B cell (primary cell): ENCODE measurements around the gene QRSL1. TPM values are rescaled to one million over a fixed set of nuclear protein-coding genes. Genes with fewer than 3 reads are reported as not detected.

Source experiments
- ATAC-seq: fragments of 200-7000 bp; cut with Tn5 transposase; one replicate; pipeline ENCODE4 v1.10.0; 2021; ENCODE audit warnings: low read depth, mild to moderate bottlenecking, moderate number of reproducible peaks, moderate library complexity
- CTCF ChIA-PET: fragments of 350-600 bp; sonication (Branson Sonifier 250); formaldehyde crosslinking; loops from one replicate; lab custom pipeline; 2021; ENCODE audit warnings: antibody characterized with exemption, inconsistent platforms; lab: Charles Lee
- POLR2A ChIA-PET: fragments of 350-600 bp; sonication (Branson Sonifier 250); formaldehyde crosslinking; loops from one replicate; lab custom pipeline; 2021; ENCODE audit warnings: antibody characterized with exemption; lab: Charles Lee
- DNase-seq: peaks from one replicate; pipeline ENCODE4 v3.0.0; 2013
- H2AFZ ChIP-seq: 2 replicates; pipeline ENCODE4 v1.6.1; 2012; ENCODE audit warnings: mild to moderate bottlenecking, low read depth, low read length; ENCODE audit not compliant: insufficient read depth, poor library complexity, severe bottlenecking
- H3K27ac ChIP-seq, 2 donors: 1 replicate in 1 of 2; 2 replicates in 1 of 2; pipeline ENCODE4 v1.5.1; 2012 to 2013; ENCODE audit warnings: low read length in 2 of 2, mild to moderate bottlenecking in 2 of 2, moderate library complexity in 1 of 2
- H3K27me3 ChIP-seq, 4 experiments: fragments of 200-600 bp in 1 of 4; sonication (generic) in 1 of 4; replicated peaks in 1 of 4; 1 replicate in 2 of 4; 2 replicates in 2 of 4; pipeline versions ENCODE4 v1.6.1 to v1.7.0; 2013 to 2016; ENCODE audit warnings: low read length in 3 of 4, mild to moderate bottlenecking in 2 of 4, mixed read lengths in 1 of 4, moderate library complexity in 1 of 4; ENCODE audit not compliant: insufficient read depth in 4 of 4, control insufficient read depth in 3 of 4; ENCODE audit errors: control extremely low read depth in 1 of 4
- H3K36me3 ChIP-seq, 2 experiments: replicated peaks in 1 of 2; 1 replicate in 1 of 2; 2 replicates in 1 of 2; pipeline versions ENCODE4 v1.6.1 to v1.7.1; 2013; ENCODE audit warnings: low read length in 1 of 2; ENCODE audit not compliant: insufficient read depth in 2 of 2, control insufficient read depth in 1 of 2; ENCODE audit errors: control extremely low read depth in 1 of 2, extremely low read depth in 1 of 2
- H3K4me1 ChIP-seq, 2 donors: fragments of 200-600 bp in 1 of 2; sonication (generic) in 1 of 2; 1 replicate in 1 of 2; 2 replicates in 1 of 2; pipeline versions ENCODE4 v1.5.1 to v1.6.1; 2013 to 2017; ENCODE audit warnings: low read length in 2 of 2; ENCODE audit not compliant: control insufficient read depth in 2 of 2, insufficient read depth in 2 of 2
- H3K4me2 ChIP-seq: replicated peaks from 2 replicates; pipeline ENCODE3; 2012; ENCODE audit warnings: mild to moderate bottlenecking, low read depth, low read length; ENCODE audit not compliant: poor library complexity, severe bottlenecking
- H3K4me3 ChIP-seq, 5 experiments: fragments of 200-600 bp in 1 of 5; sonication (generic) in 1 of 5; 1 replicate in 3 of 5; 2 replicates in 2 of 5; pipeline versions ENCODE4 v1.5.1 to v1.7.0; 2011 to 2016; ENCODE audit warnings: low read length in 4 of 5, mild to moderate bottlenecking in 4 of 5, low read depth in 2 of 5, control low read depth in 1 of 5, moderate library complexity in 1 of 5; ENCODE audit not compliant: insufficient read depth in 1 of 5; ENCODE audit errors: control extremely low read depth in 1 of 5, extremely low read depth in 1 of 5
- H3K79me2 ChIP-seq: fragments of 200-600 bp; sonication (generic); one replicate; pipeline ENCODE4 v1.6.0; 2016; ENCODE audit warnings: low read length; ENCODE audit not compliant: control insufficient read depth, insufficient read depth
- H3K9ac ChIP-seq: fragments of 200-600 bp; sonication (generic); 2 replicates; pipeline ENCODE4 v1.6.1; 2017; ENCODE audit warnings: mild to moderate bottlenecking, low read length, moderate library complexity
- H3K9me3 ChIP-seq, 3 donors: one replicate each; pipeline versions ENCODE4 v1.6.1 to v1.7.1; 2013; ENCODE audit warnings: low read length in 2 of 3; ENCODE audit not compliant: control insufficient read depth in 2 of 3, insufficient read depth in 1 of 3; ENCODE audit errors: control extremely low read depth in 1 of 3
- H4K20me1 ChIP-seq: 2 replicates; pipeline ENCODE4 v1.6.0; 2012; ENCODE audit warnings: mild to moderate bottlenecking, low read length; ENCODE audit not compliant: insufficient read depth, control insufficient read depth, poor library complexity, severe bottlenecking
- H3K27ac Mint-ChIP-seq: one replicate; pipeline ENCODE4 v1.8.0; 2021; ENCODE audit warnings: mixed read lengths
- H3K27me3 Mint-ChIP-seq: one replicate; pipeline ENCODE4 v1.8.0; 2021; ENCODE audit warnings: mixed read lengths
- H3K4me1 Mint-ChIP-seq: one replicate; pipeline ENCODE4 v1.8.0; 2021; ENCODE audit warnings: mixed read lengths
- H3K4me3 Mint-ChIP-seq: one replicate; pipeline ENCODE4 v1.8.0; 2021; ENCODE audit warnings: mixed read lengths
- H3K9me3 Mint-ChIP-seq: one replicate; pipeline ENCODE4 v1.8.0; 2022; ENCODE audit warnings: mixed read lengths; ENCODE audit not compliant: insufficient read depth
- EZH2 ChIP-seq: IDR thresholded peaks from 2 replicates; pipeline ENCODE4 v1.6.1; 2012; ENCODE audit warnings: borderline replicate concordance, low read depth, mild to moderate bottlenecking, moderate library complexity, low read length; ENCODE audit not compliant: insufficient read depth, poor library complexity, severe bottlenecking
- WGBS: methylation state at CpG from one replicate; pipeline ENCODE4 v1.1.5; 2013; ENCODE audit warnings: missing lambda C conversion rate; ENCODE audit not compliant: insufficient coverage; 5-methylcytosine and 5-hydroxymethylcytosine counted together
- intact Hi-C: fragments of 100-400 bp; cut with micrococcal nuclease; formaldehyde crosslinking; loops from one replicate; pipeline ENCODE4 v1.10.0; 2022
- polyA plus RNA-seq: library from polyadenylated mRNA; depleted of rRNA; stranded (reverse); fragments of >200 nt; gene quantifications from 2 replicates; pipeline ENCODE4 v1.2.3, GENCODE V29; 2012
- total RNA-seq, 2 donors: library from RNA; stranded (reverse); fragments of 120-200 nt in 1 of 2; gene quantifications; 1 replicate in 1 of 2; 2 replicates in 1 of 2; pipeline versions ENCODE4 v1.2.3 to v1.2.4, GENCODE V29; 2013 to 2022
- TF ChIP-seq, protein P1 (sequence below): fragments of 200-600 bp; IDR thresholded peaks from one replicate; pipeline ENCODE4 v1.8.0; 2022; ENCODE audit warnings: antibody characterized with exemption, mild to moderate bottlenecking

The QRSL1 gene
- total and polyA plus RNA-seq, 2 donors (not counting 1 experiment from before 2014, with no cell fraction given), result 36.9 to 38.5 TPM

DNA sequence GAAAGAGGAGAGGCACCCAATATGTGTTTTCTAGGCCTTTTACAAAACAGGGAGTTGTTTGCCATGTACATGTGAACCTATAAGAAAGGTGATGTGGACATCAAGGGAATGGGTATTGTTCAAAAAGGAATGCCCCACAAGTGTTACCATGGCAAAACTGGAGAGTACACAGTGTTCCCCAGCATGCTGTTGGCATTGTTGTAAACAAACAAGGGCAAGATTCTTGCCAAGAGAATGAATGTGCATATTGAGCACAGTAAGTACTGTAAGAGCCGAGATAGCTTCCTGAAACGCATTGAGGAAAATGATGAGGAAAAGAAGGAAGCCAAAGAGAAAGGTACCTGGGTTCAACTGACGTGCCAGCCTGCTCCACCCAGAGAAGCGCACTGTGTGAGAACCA, 13.1 kb downstream of the QRSL1 start:
- Mint-ChIP-seq H3K9me3 (no peaks in the 10 kb centered on the region), H3K4me3 (no peak overlapping the region), H3K4me1 (peaks cover 37% of the 10 kb centered on the region), H3K27me3 (no peaks in the 10 kb centered on the region), H3K27ac (no peak overlapping the region)
- Histone ChIP-seq H3K79me2 (peaks cover 90% of the 10 kb centered on the region), H3K9me3 (peaks cover 0 to 4% (median 0%) of the 10 kb centered on the region in 3 donors), H3K9ac (no peak overlapping the region), H3K36me3 (peaks cover 8 to 52% of the 10 kb centered on the region in 2 experiments), H4K20me1 (no peaks in the 10 kb centered on the region), H2AFZ (no peak overlapping the region), H3K4me2 (no peak overlapping the region), H3K27ac (no peak overlapping the region), H3K4me1 (peaks cover 28 to 30% of the 10 kb centered on the region in 2 donors), H3K27me3 (no peaks in the 10 kb centered on the region), H3K4me3 (no peak overlapping the region)
- no peak for TF ChIP-seq EZH2
- TF ChIP-seq, protein P1, sequence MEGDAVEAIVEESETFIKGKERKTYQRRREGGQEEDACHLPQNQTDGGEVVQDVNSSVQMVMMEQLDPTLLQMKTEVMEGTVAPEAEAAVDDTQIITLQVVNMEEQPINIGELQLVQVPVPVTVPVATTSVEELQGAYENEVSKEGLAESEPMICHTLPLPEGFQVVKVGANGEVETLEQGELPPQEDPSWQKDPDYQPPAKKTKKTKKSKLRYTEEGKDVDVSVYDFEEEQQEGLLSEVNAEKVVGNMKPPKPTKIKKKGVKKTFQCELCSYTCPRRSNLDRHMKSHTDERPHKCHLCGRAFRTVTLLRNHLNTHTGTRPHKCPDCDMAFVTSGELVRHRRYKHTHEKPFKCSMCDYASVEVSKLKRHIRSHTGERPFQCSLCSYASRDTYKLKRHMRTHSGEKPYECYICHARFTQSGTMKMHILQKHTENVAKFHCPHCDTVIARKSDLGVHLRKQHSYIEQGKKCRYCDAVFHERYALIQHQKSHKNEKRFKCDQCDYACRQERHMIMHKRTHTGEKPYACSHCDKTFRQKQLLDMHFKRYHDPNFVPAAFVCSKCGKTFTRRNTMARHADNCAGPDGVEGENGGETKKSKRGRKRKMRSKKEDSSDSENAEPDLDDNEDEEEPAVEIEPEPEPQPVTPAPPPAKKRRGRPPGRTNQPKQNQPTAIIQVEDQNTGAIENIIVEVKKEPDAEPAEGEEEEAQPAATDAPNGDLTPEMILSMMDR, result no peak
- CTCF ChIA-PET, result interaction anchor here (1.2 kb wide), 1 partner anchor 32 kb away, joined by 4 read pairs; no protein-coding TSS in a partner anchor
- POLR2A ChIA-PET, result no interaction called here
- ATAC-seq (no peak), DNase-seq (no peak)
- WGBS, result 98% methylated on average over 4 of the region's 4 CpGs
- intact Hi-C loops, result no loop called here

DNA sequence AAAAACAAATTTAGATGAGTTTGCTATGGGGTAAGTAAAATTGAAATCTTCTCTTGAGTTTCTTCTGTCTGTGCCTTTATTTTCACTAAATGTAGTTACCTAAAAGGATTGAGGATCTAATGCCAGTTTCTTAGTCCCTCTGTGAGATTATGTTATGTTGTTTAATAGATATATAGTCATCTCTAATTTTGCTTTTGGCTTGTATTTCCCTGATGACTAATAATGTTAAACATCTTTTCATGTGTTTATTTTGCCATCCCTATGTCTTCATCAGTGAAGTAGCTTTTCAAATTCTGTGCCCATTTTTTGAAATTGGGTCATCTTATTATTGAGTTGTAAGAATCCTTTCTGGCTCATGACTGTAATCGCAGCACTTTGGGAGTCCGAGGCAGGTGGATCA, 13.7 kb downstream of the QRSL1 start:
- Histone ChIP-seq H3K9ac (no peak overlapping the region), H3K9me3 (peaks cover 0 to 4% (median 0%) of the 10 kb centered on the region in 3 donors), H3K79me2 (peaks cover 93% of the 10 kb centered on the region), H2AFZ (no peak overlapping the region), H4K20me1 (no peaks in the 10 kb centered on the region), H3K36me3 (peaks cover 8 to 52% of the 10 kb centered on the region in 2 experiments), H3K4me3 (no peak overlapping the region), H3K4me1 (peaks cover 26 to 27% of the 10 kb centered on the region in 2 donors), H3K4me2 (no peak overlapping the region), H3K27ac (no peak overlapping the region), H3K27me3 (no peaks in the 10 kb centered on the region)
- Mint-ChIP-seq H3K27ac (no peak overlapping the region), H3K27me3 (no peaks in the 10 kb centered on the region), H3K4me3 (no peak overlapping the region), H3K9me3 (no peaks in the 10 kb centered on the region), H3K4me1 (peaks cover 31% of the 10 kb centered on the region)
- intact Hi-C loops, result no loop called here
- 100% methylated on average over 2 of the region's 2 CpGs for whole genome bisulfite sequencing
- no peak for TF ChIP-seq EZH2
- TF ChIP-seq, protein P1, result no peak
- ChIA-PET CTCF (interaction anchor here (1.2 kb wide), 1 partner anchor 33 kb away, joined by 4 read pairs; no protein-coding TSS in a partner anchor), POLR2A (no interaction called here)
- no peak for ATAC-seq
- DNase-seq, result no peak
